ENCODE data around the gene ZNF808.
A peak's percentile ranks its signal among the peaks of the same experiment; 100 is the strongest.
"Not testable (repeated sequence)": the region's sequence is repeated elsewhere in the genome, so short reads cannot be mapped to it uniquely, and the experiment has no call there.

The ZNF808 gene

DNA sequence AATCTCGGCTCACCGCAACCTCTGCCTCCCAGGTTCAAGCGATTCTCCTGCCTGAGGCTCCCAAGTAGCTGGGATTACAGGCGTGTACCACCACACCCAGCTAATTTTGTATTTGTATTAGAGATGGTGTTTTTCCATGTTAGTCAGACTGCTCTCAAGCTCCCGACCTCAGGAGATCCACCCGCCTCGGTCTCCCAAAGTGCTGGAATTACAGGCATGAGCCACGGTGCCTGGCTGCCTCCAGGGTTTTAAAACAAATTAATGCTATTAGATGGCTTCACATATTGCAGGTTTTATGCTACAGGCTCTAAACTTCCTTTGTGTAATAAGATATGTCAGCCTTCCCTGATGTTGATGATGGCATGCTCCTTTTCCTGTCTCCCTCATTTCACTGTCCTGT lies 34.1 kb downstream of the ZNF808 start:
- H3K4me3 ChIP-seq (ENCODE audit: low read length in 2 of 2); H3K9me3 ChIP-seq (ENCODE audit: control insufficient read depth in 2 of 2, low read length in 2 of 2); H3K4me1 ChIP-seq (ENCODE audit: control insufficient read depth, insufficient read depth, low read length); H3K27me3 ChIP-seq (ENCODE audit: control insufficient read depth in 1 of 2, insufficient read depth in 2 of 2, low read length in 2 of 2); H3K27ac ChIP-seq (ENCODE audit: low read length); H3K9ac ChIP-seq (ENCODE audit: low read length in 2 of 2): not testable (repeated sequence)
- H3K36me3 ChIP-seq (ENCODE audit: control insufficient read depth in 2 of 2, insufficient read depth in 2 of 2, low read length in 2 of 2): peaks cover 0 to 12% of the 10 kb centered on the region in 2 donors

DNA sequence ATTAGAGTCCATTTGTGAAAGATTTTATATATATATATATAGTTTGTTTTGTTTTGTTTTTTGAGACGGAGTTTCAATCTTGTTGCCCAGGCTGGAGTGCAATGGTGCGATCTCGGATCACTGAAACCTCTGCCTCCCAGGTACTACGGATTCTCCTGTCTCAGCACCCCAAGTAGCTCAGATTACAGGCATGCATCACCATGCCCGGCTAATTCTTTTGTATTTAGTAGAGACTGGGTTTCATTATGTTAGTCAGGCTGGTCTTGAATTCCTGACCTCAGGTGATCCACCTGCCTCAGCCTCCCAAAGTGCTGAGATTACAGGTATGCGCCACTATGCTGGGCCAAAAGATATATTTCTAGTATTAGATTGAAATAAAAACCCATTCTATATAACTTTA lies 38.7 kb downstream of the ZNF808 start:
- Histone ChIP-seq H3K27me3 (ENCODE audit: control insufficient read depth in 1 of 2, insufficient read depth in 2 of 2, low read length in 2 of 2) (no peaks in the 10 kb centered on the region), H3K9me3 (ENCODE audit: control insufficient read depth in 2 of 2, low read length in 2 of 2) (no peaks in the 10 kb centered on the region), H3K36me3 (ENCODE audit: control insufficient read depth in 2 of 2, insufficient read depth in 2 of 2, low read length in 2 of 2) (peaks cover 0 to 8% of the 10 kb centered on the region in 2 donors), H3K4me3 (ENCODE audit: low read length in 2 of 2) (no peak overlapping the region), H3K4me1 (ENCODE audit: control insufficient read depth, insufficient read depth, low read length) (peaks cover 7% of the 10 kb centered on the region), H3K9ac (ENCODE audit: low read length in 2 of 2) (no peak overlapping the region), H3K27ac (ENCODE audit: low read length) (no peak overlapping the region)

DNA sequence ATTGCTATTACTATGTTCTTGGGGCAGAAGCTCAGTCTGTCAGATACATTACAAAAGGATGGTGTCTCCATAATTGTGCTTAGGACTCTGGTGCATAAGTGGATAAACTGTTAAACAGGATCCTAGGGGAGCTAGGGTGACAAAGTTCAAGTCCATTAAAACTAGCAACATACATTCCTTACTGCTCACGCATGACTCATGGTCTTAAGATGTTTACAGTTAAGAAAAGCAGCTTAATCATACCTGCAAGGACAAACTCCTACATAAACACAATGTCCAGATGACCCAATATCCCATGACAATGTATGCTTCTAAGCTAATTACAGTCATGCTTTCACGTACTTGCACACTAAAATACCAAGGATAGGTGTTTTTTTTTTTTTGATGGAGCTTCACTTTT lies 39.1 kb downstream of the ZNF808 start:
- Histone ChIP-seq H3K36me3 (ENCODE audit: control insufficient read depth in 2 of 2, insufficient read depth in 2 of 2, low read length in 2 of 2) (peaks cover 0 to 8% of the 10 kb centered on the region in 2 donors), H3K27ac (ENCODE audit: low read length) (no peak overlapping the region), H3K4me3 (ENCODE audit: low read length in 2 of 2) (no peak overlapping the region), H3K4me1 (ENCODE audit: control insufficient read depth, insufficient read depth, low read length) (peaks cover 7% of the 10 kb centered on the region), H3K27me3 (ENCODE audit: control insufficient read depth in 1 of 2, insufficient read depth in 2 of 2, low read length in 2 of 2) (no peaks in the 10 kb centered on the region), H3K9ac (ENCODE audit: low read length in 2 of 2) (no peak overlapping the region), H3K9me3 (ENCODE audit: control insufficient read depth in 2 of 2, low read length in 2 of 2) (no peaks in the 10 kb centered on the region)

DNA sequence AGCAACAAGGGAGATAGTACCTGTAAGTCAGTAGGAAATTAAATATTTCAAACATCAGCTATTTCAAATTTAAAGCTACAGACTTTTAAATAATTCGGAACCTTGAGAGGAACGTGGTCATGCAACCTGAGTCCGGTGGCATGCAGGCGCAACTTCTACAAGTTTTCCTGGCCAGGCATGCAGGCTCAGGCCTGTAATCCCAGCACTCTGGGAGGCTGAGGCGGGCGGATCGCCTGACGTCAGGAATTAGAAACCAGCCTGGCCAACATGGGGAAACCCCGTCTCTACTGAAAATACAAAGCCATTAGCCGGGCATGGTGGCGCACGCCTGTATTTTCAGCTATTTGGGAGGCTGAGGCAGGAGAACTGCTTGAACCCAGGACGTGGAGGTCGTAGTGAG lies 40.5 kb downstream of the ZNF808 start:
- no peaks in the 10 kb centered on the region for H3K27me3 ChIP-seq (ENCODE audit: control insufficient read depth in 1 of 2, insufficient read depth in 2 of 2, low read length in 2 of 2)
- no peak overlapping the region for H3K4me3 ChIP-seq (ENCODE audit: low read length in 2 of 2)
- no peak overlapping the region for H3K27ac ChIP-seq (ENCODE audit: low read length)
- no peak overlapping the region for H3K9ac ChIP-seq (ENCODE audit: low read length in 2 of 2)
- no peaks in the 10 kb centered on the region for H3K9me3 ChIP-seq (ENCODE audit: control insufficient read depth in 2 of 2, low read length in 2 of 2)
- peaks cover 0 to 7% of the 10 kb centered on the region in 2 donors for H3K36me3 ChIP-seq (ENCODE audit: control insufficient read depth in 2 of 2, insufficient read depth in 2 of 2, low read length in 2 of 2)
- peaks cover 7% of the 10 kb centered on the region for H3K4me1 ChIP-seq (ENCODE audit: control insufficient read depth, insufficient read depth, low read length)

DNA sequence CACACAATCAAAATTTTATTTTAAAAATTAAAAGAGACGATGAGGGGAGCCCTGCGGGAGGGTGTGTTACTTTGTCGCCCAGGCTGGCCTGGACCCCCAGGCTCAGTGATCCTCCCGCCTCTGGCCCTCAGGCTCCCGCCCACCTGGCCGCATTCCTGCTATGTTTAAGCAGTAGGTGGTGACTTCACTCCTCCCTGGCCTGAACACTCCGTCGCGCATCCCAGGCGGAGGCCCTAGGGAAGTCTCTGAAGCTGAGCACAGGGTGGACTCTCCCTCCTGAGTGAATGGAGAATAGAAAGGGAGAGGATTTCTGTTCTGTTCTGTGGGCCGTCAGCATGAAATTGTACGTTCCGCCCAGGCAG lies 42.2 kb downstream of the ZNF808 start:
- H3K4me1 ChIP-seq (ENCODE audit: control insufficient read depth, insufficient read depth, low read length); H3K9me3 ChIP-seq (ENCODE audit: control insufficient read depth in 2 of 2, low read length in 2 of 2); H3K36me3 ChIP-seq (ENCODE audit: control insufficient read depth in 2 of 2, insufficient read depth in 2 of 2, low read length in 2 of 2); H3K27me3 ChIP-seq (ENCODE audit: control insufficient read depth in 1 of 2, insufficient read depth in 2 of 2, low read length in 2 of 2): not testable (repeated sequence)
- Histone ChIP-seq H3K4me3 (ENCODE audit: low read length in 2 of 2) (peak overlapping the region; percentile 92 to 99), H3K27ac (ENCODE audit: low read length) (peak overlapping the region; percentile 66), H3K9ac (ENCODE audit: low read length in 2 of 2) (peak overlapping the region; percentile 64 to 72)

DNA sequence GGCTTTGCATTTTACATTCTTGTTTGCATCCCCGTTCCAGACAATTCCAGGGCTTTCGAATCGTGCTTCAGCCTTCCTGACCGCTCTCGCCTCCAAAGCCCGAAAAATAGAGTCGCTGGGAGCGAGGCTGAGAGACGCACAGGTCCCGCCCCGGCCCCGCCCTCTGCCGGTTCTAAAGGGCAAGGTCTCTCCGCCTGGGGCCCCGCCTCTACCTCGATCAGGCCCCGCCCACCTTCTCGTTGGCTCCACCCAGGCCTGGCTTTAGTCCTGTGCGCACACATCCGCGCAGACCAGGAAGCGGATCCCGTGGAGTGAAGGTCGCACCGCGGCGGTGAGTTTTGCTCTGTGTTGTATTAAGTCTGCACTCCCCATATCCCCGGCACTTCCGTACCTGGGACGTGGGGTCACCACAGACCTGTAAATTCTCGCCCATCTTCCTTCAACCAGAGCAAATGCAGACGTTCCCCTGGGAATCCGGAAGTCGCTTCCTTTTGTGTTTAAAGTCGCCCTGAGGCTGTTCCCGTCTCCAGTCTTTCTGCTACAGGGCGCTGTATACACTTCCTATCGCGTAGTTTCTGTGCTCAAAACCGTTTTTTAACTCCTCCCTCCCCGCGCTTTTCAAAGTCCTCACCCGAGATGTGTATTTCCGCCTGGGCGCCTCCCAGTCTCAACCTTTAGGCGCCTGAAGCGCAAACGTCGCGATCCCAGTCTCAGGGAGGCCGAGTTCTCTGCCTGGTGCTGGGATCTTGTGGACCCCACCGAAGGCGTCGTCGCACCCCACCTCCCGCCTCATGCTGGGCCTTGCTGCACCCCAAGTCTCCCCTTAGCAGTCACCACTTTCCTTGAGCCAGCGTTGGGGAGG lies 42.8 kb downstream of the ZNF808 start, which contains the start of gene ZNF701:
ZNF701 (plus strand) TSS at position 288 of the 862 bp plus-strand sequence. CDS start 3,861 bp downstream, outside the sequence.
- Histone ChIP-seq H3K36me3 (ENCODE audit: control insufficient read depth in 2 of 2, insufficient read depth in 2 of 2, low read length in 2 of 2) (peaks cover 7% of the 10 kb centered on the region in 2 donors), H3K9me3 (ENCODE audit: control insufficient read depth in 2 of 2, low read length in 2 of 2) (no peaks in the 10 kb centered on the region), H3K9ac (ENCODE audit: low read length in 2 of 2) (peak within 1 kb of the TSS; percentile 87 to 90), H3K27ac (ENCODE audit: low read length) (peak within 1 kb of the TSS; percentile 71), H3K4me1 (ENCODE audit: control insufficient read depth, insufficient read depth, low read length) (peaks cover 7% of the 10 kb centered on the region), H3K27me3 (ENCODE audit: control insufficient read depth in 1 of 2, insufficient read depth in 2 of 2, low read length in 2 of 2) (no peaks in the 10 kb centered on the region), H3K4me3 (ENCODE audit: low read length in 2 of 2) (peak within 1 kb of the TSS; percentile 92 to 99)

DNA sequence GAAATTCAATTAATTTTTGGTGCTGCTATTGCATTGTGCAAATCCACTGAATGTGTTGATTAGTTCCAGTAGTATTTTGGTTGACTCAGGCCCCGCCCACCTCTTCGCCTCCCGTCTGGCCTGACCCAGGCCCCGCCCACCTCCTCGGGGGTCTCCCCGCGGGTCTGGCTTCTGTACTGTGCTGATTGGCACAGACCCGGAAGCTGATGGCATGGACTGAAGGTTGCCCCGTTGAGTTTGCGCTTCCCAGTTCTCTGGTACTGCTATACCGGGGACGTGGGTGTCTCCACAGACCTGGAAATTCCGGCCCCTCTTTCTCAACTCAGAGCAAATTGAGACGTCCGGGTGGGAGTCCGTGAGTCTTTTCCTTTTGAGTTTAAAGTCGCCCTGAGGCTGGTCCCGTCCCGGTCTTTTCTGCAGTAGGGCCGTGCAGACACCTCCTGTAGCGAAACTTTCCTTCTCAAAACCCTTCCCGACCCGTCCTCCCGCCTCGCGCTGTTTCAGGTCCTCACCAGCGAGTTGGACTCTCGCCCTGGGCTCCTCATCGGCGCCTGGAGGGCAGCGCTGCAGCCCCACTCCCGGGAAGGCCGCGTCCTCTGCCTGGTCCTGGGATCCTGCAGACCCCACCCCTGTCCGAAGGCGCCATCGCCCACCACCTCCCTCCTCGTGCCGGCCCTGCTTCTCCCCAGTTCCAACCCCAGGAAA lies 57.4 kb downstream of the ZNF808 start:
- peaks cover 21 to 29% of the 10 kb centered on the region in 2 donors for H3K36me3 ChIP-seq (ENCODE audit: control insufficient read depth in 2 of 2, insufficient read depth in 2 of 2, low read length in 2 of 2)
- H3K9me3 ChIP-seq (ENCODE audit: control insufficient read depth in 2 of 2, low read length in 2 of 2): no peaks in the 10 kb centered on the region
- no peak overlapping the region for H3K27ac ChIP-seq (ENCODE audit: low read length)
- H3K4me1 ChIP-seq (ENCODE audit: control insufficient read depth, insufficient read depth, low read length): no peaks in the 10 kb centered on the region
- H3K4me3 ChIP-seq (ENCODE audit: low read length in 2 of 2): peak overlapping the region; percentile 55 to 64
- H3K27me3 ChIP-seq (ENCODE audit: control insufficient read depth in 1 of 2, insufficient read depth in 2 of 2, low read length in 2 of 2): no peaks in the 10 kb centered on the region
- H3K9ac ChIP-seq (ENCODE audit: low read length in 2 of 2): peak overlapping the region in 1 of 2 donors; percentile 9

DNA sequence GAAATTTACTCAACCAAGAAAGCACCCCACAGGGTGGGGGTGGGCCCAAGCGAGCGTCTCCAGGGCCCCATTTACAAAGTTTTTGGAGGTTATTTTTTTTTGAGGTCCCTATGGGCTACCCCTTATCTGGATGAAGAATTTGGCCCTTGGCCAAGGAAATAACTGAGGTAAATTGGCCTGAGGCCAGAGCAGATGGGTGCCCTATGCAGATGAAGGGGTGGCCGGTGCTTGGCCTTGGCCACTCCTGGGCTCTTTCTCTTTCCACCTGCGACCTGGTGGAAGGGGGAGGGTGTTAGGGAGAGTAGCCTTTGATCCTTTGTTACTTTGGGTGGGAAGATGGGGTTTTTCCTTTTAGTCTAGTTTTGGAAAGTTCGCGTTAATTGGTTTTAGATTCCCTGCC lies 58.1 kb downstream of the ZNF808 start:
- Histone ChIP-seq H3K27me3 (ENCODE audit: control insufficient read depth in 1 of 2, insufficient read depth in 2 of 2, low read length in 2 of 2) (no peaks in the 10 kb centered on the region), H3K9me3 (ENCODE audit: control insufficient read depth in 2 of 2, low read length in 2 of 2) (no peaks in the 10 kb centered on the region), H3K4me1 (ENCODE audit: control insufficient read depth, insufficient read depth, low read length) (no peaks in the 10 kb centered on the region), H3K36me3 (ENCODE audit: control insufficient read depth in 2 of 2, insufficient read depth in 2 of 2, low read length in 2 of 2) (peaks cover 21 to 26% of the 10 kb centered on the region in 2 donors), H3K9ac (ENCODE audit: low read length in 2 of 2) (no peak overlapping the region), H3K4me3 (ENCODE audit: low read length in 2 of 2) (no peak overlapping the region), H3K27ac (ENCODE audit: low read length) (no peak overlapping the region)

DNA sequence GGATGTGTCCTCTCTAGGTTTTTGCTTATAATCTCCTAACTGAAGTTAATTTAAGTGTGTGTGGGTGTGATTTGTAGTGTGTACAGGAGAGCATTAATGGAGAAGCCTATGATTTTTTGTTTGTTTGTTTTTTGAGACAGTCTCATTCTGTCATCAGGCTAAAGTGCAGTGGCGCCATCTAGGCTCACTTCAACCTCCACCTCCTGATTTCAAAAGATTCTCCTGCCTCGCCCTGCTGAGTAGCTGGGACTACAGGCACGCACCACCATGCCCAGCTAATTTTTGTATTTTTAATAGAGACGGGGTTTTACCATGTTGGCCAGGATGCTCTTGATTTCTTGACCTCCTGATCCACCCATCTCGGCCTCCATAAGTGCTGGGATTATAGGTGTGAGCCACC lies 63.3 kb downstream of the ZNF808 start:
- Histone ChIP-seq H3K4me3 (ENCODE audit: low read length in 2 of 2) (no peak overlapping the region), H3K9ac (ENCODE audit: low read length in 2 of 2) (no peak overlapping the region), H3K27ac (ENCODE audit: low read length) (no peak overlapping the region), H3K27me3 (ENCODE audit: control insufficient read depth in 1 of 2, insufficient read depth in 2 of 2, low read length in 2 of 2) (no peaks in the 10 kb centered on the region), H3K9me3 (ENCODE audit: control insufficient read depth in 2 of 2, low read length in 2 of 2) (no peaks in the 10 kb centered on the region), H3K36me3 (ENCODE audit: control insufficient read depth in 2 of 2, insufficient read depth in 2 of 2, low read length in 2 of 2) (peaks cover 2 to 6% of the 10 kb centered on the region in 2 donors), H3K4me1 (ENCODE audit: control insufficient read depth, insufficient read depth, low read length) (no peaks in the 10 kb centered on the region)

DNA sequence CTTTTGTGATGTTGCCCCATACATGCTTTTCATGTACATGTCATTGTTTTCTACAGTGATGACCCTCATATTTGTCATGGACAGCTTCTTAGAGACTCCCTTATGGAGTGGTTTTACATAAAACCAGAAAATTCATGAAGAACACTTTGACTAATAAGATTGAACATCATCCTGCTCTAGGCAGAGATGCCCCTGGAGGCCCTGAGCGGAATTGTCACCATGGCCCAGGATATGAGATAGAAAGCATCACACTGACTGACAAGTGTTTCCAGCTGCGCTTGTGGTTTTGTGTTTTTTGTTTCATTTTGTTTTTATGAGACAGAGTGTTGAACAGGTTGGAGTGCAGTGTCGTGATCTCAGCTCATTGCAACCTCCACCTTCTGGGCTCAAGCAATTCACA lies 64.8 kb downstream of the ZNF808 start:
- Histone ChIP-seq H3K9ac (ENCODE audit: low read length in 2 of 2) (no peak overlapping the region), H3K36me3 (ENCODE audit: control insufficient read depth in 2 of 2, insufficient read depth in 2 of 2, low read length in 2 of 2) (peaks cover 6 to 12% of the 10 kb centered on the region in 2 donors), H3K4me3 (ENCODE audit: low read length in 2 of 2) (no peak overlapping the region), H3K4me1 (ENCODE audit: control insufficient read depth, insufficient read depth, low read length) (no peaks in the 10 kb centered on the region), H3K9me3 (ENCODE audit: control insufficient read depth in 2 of 2, low read length in 2 of 2) (no peaks in the 10 kb centered on the region), H3K27ac (ENCODE audit: low read length) (no peak overlapping the region), H3K27me3 (ENCODE audit: control insufficient read depth in 1 of 2, insufficient read depth in 2 of 2, low read length in 2 of 2) (no peaks in the 10 kb centered on the region)

DNA sequence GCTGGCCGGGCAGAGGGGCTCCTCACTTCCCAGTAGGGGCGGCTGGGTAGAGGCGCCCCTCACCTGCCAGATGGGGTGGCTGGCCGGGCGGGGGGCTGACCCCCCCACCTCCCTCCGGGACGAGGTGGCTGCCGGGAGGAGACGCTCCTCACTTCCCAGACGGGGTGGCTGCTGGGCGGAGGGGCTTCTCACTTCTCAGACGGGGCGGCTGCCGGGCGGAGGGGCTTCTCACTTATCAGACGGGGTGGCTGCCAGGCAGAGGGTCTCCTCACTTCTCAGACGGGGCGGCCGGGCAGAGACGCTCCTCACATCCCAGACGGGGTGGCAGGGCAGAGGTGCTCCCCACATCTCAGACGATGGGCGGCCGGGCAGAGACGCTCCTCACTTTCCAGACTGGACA lies 66.0 kb downstream of the ZNF808 start:
- H3K27me3 ChIP-seq (ENCODE audit: control insufficient read depth in 1 of 2, insufficient read depth in 2 of 2, low read length in 2 of 2); H3K9ac ChIP-seq (ENCODE audit: low read length in 2 of 2); H3K4me1 ChIP-seq (ENCODE audit: control insufficient read depth, insufficient read depth, low read length); H3K4me3 ChIP-seq (ENCODE audit: low read length in 2 of 2); H3K27ac ChIP-seq (ENCODE audit: low read length); H3K9me3 ChIP-seq (ENCODE audit: control insufficient read depth in 2 of 2, low read length in 2 of 2): not testable (repeated sequence)
- H3K36me3 ChIP-seq (ENCODE audit: control insufficient read depth in 2 of 2, insufficient read depth in 2 of 2, low read length in 2 of 2): peaks cover 5 to 12% of the 10 kb centered on the region in 2 donors
